IPS-11a (cell line): ENCODE results near the gene FPR3.
"Not testable (repeated sequence)": the region's sequence is repeated elsewhere in the genome, so short reads cannot be mapped to it uniquely, and the experiment has no call there.

ENCODE experiments used
- H3K4me3 ChIP-seq: one replicate; pipeline ENCODE4 v1.5.1; 2013; ENCODE audit warnings: low read depth, low read length, control low read depth

The FPR3 gene

GRCh38 chr19:51806571-51806970, 11.6 kb downstream of the FPR3 start:
- H3K4me3 ChIP-seq: not testable (repeated sequence)

DNA sequence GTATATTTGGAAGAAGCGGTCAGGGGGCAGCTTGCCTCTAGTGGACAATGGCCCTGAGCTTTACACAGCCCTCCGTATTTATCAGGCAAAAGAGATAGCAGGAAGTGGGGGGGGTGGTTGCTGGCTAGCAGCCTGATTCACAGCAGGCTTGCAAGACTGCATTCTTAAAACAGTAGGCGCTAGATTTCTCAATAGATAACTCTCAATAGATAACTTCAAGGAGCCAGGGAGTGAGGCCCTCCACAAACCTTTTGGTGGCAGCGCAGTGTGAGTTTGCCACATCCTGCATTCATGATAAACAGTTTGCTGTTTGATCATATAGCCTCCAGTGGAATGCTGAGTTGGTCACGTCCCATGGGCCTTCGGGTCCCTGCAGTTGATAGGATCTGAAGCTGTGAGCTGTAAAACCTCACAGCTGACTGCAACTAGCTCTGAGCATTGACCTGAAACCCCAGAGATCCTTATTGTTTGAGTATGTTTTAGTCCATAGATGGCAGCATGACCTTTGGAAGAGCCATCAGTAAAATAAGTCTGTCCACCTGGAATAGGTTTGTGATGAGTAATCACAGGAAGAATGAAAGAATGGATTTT, 12.2 kb downstream of the FPR3 start:
- no peak overlapping the region for H3K4me3 ChIP-seq

DNA sequence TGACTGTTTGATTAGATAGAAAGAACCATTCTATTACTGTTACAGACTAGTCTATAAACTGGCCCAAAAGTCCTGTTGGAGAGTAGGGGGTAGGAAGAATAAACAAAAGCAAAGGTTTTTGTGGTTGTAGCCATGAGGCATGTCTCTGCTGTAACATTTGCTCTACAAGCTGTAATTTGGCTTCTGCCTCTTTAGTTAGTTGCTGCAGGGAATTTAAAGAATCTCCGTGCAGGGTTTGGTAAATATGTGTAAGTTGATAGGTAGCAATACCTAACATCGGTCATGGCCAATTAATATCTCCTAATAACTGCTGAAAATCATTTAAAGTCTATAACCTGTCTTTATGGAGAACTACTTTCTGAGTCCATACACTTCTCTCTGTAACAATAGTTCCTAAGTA, 13.0 kb downstream of the FPR3 start:
- no peak overlapping the region for H3K4me3 ChIP-seq

GRCh38 chr19:51808333-51808986, 13.5 kb downstream of the FPR3 start:
- H3K4me3 ChIP-seq: no peak overlapping the region

DNA sequence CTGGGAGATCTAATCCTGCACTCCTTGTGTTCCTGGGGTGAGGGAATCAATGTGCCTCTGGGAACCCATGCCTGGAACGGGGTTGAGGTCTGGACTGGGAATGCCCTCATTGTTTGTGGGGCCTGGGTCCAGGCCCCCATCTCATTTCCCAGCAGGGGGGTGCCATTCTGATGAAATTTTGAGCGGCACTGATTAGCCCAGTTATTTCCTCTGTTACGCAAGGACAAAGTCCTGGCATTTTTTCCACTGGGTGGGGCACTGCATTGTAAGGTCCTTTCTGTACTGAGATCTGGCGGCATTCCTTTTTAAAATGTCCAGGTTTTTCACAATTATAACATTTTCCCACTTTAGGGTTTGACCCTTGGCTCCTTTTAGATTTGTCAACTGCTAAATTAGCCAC, 14.8 kb downstream of the FPR3 start:
- H3K4me3 ChIP-seq: no peak overlapping the region

DNA sequence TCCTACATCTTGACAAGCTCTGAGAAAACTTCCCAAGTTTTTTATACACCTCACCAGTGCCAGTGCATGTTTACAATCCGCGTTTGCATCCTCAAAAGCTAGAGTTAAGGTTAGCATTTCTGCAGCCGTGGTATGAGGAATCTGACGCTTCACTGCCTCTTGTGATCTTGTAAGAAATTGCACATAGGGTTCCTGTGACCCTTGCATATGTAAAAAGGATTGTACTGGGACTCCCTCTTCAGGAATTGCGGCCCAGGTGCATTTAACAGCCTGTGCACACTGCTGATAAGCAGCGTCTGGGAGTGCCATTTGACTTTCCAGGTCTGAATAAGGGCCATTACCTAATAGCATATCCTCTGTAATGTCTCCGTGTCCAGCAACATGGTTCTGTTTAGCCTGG, 15.3 kb downstream of the FPR3 start:
- no peak overlapping the region for H3K4me3 ChIP-seq

- H3K4me3 ChIP-seq: no peak overlapping the region
Measured at GRCh38 chr19:51811344-51811743, 16.4 kb downstream of the FPR3 start.

DNA sequence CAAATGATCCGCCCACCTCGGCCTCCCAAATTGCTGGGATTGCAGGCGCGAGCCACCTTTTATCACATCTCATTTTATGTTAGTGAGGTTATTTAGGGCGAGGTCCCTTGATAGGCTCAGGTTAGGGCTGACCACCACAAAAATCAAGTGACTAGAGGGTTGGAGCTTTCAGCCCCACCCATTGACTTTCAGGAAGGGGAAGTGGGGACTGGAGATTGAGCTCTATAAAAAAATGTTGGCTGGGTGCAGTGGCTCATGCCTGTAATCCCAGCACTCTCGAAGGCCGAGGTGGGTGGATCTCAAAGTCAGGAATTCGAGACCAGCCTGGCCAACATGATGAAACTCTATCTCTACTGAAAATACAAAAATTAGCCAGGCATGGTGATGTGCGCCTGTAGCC, 20.1 kb downstream of the FPR3 start:
- no peak overlapping the region for H3K4me3 ChIP-seq

- no peak overlapping the region for H3K4me3 ChIP-seq
Measured at GRCh38 chr19:51816711-51817110, 21.8 kb downstream of the FPR3 start.

GRCh38 chr19:51820011-51820410, 25.1 kb downstream of the FPR3 start:
- H3K4me3 ChIP-seq: no peak overlapping the region

DNA sequence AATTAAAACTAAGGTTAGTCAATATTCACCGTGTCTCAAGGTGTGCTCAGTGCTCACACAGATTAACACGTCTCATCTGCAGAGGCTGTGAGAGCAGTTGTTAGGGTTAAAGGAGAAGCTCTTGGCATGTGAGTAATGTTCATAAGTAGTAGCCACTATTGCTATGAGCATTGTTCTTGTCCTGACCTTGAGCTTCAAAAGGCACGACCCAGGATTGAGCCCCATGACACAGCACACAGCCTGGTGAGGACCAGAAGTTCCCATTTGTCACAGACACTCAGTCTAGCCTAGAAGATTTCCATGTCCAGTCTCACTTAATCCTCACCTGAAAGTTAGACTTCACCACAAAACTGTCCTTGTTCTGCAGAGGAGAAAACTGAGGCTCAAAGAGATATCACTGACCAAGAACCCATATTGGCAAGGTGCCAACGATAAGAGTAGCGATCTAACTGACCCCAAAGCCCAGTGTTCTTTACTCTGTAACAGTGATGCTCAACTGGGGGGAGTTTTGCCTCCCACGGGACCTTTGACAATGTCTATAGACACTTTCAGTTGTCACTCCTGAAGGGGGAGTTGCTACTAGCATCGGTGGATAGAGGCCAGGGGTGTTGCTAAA, 26.0 kb downstream of the FPR3 start:
- H3K4me3 ChIP-seq: no peak overlapping the region

- no peak overlapping the region for H3K4me3 ChIP-seq
Measured at GRCh38 chr19:51821456-51821855, 26.5 kb downstream of the FPR3 start.

DNA sequence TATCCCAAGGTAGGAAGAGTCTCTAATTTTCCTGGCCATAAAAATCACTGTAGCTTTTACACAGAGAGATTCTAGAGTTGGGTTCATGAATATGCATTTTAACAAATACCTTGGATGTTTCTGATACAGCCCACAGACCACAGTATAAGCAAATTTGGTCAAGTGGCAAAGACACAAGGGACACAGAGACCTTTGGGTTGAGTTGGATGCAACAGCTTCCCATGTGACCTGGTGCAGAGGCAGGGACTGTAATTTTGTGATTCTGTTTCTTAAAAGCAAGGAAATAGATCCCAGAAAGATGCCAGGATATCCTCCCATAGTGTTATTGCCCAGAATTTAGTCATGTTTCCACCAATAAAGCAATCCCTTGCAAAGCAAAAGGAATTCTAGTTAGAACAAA, 27.0 kb downstream of the FPR3 start:
- no peak overlapping the region for H3K4me3 ChIP-seq

- H3K4me3 ChIP-seq: no peak overlapping the region
Measured at GRCh38 chr19:51822325-51822724, 27.4 kb downstream of the FPR3 start.

GRCh38 chr19:51822946-51823345, 28.0 kb downstream of the FPR3 start:
- H3K4me3 ChIP-seq: no peak overlapping the region

- H3K4me3 ChIP-seq: no peak overlapping the region
Measured at GRCh38 chr19:51824281-51825005, 29.5 kb downstream of the FPR3 start.

DNA sequence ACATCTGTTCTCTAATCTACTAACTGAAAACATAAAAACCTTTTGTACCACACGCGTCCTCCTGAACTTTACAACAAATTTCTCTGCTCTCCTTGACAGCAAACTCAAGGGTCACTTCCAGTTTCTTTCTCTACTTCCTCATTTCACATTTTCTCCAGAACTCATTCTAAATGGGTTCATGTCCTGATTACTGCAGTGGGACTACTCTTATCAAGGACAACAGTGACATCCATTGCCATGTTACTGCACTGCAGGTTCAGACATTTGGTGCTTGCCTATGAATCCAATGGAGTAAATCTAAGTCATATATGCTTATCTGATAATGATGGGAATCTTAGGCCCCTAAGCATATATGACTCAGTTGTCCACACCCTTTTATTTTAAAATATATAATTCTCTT, 35.3 kb downstream of the FPR3 start:
- H3K4me3 ChIP-seq: no peak overlapping the region

DNA sequence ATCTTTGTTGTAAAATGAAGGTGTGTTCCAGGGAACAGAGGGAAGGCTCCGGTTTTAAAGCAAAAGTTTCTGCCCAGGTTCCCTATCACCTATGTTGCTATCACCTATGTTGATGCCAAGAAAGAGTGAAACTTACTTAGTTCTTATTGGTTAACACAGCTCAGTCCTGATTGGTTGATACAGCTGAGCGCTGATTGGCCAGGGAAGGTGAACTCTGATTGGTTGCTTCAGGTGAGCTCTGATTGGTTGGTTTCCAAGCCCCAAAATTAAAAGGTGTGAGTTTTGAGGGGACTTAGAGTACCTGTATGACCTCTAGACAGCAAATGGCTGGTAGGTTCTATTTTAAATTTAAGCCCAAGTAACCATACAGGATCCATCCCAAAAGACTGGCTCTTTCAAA, 42.2 kb downstream of the FPR3 start:
- no peak overlapping the region for H3K4me3 ChIP-seq

- H3K4me3 ChIP-seq: no peak overlapping the region
Measured at GRCh38 chr19:51861870-51862622, 67.1 kb downstream of the FPR3 start.

- no peak overlapping the region for H3K4me3 ChIP-seq
Measured at GRCh38 chr19:51873097-51873496, 78.1 kb downstream of the FPR3 start.
